Calu3 (cell line): ENCODE measurements around the gene RAB11FIP4. TPM values are rescaled to one million over a fixed set of nuclear protein-coding genes. Genes with fewer than 3 reads are reported as not detected.

ENCODE experiments used
- BruUV-seq: library from RNA; stranded (reverse); fragments of 400-500 nt; replicated peaks from 2 replicates; lab custom pipeline; 2021; lab: Mats Ljungman, UMichigan
- CTCF ChIA-PET: fragments of 300-600 bp; sonication (Branson Sonifier 250); formaldehyde crosslinking; loops from one replicate; lab custom pipeline; 2022; ENCODE audit warnings: antibody characterized with exemption; lab: Charles Lee
- DNase-seq: peaks from one replicate; pipeline ENCODE4 v3.0.0; 2022
- H3K27ac Mint-ChIP-seq: one replicate; pipeline ENCODE4 v1.8.0; 2022; ENCODE audit warnings: mixed read lengths; ENCODE audit not compliant: unreplicated experiment
- H3K27me3 Mint-ChIP-seq: one replicate; pipeline ENCODE4 v1.8.0; 2022; ENCODE audit warnings: mixed read lengths; ENCODE audit not compliant: unreplicated experiment
- H3K36me3 Mint-ChIP-seq: one replicate; pipeline ENCODE4 v1.8.0; 2022; ENCODE audit warnings: mild to moderate bottlenecking, moderate library complexity, mixed read lengths; ENCODE audit not compliant: insufficient read depth, unreplicated experiment
- H3K4me1 Mint-ChIP-seq: one replicate; pipeline ENCODE4 v1.8.0; 2022; ENCODE audit warnings: mild to moderate bottlenecking, low read depth, mixed read lengths; ENCODE audit not compliant: unreplicated experiment
- H3K4me3 Mint-ChIP-seq: one replicate; pipeline ENCODE4 v1.8.0; 2022; ENCODE audit warnings: mild to moderate bottlenecking, low read depth, moderate library complexity, mixed read lengths; ENCODE audit not compliant: unreplicated experiment
- H3K9me3 Mint-ChIP-seq: one replicate; pipeline ENCODE4 v1.8.0; 2022; ENCODE audit warnings: low read depth, mixed read lengths; ENCODE audit not compliant: unreplicated experiment
- intact Hi-C: fragments of 100-400 bp; cut with micrococcal nuclease; formaldehyde crosslinking; loops from one replicate; pipeline ENCODE4 v1.10.0; 2022; ENCODE audit not compliant: unreplicated experiment
- total RNA-seq: library from RNA; stranded (reverse); gene quantifications from 2 replicates; pipeline ENCODE4 v1.2.3, GENCODE V29; 2022
- TF ChIP-seq, protein P1 (sequence below): fragments of 200-600 bp; IDR thresholded peaks from one replicate; pipeline ENCODE4 v1.8.0; 2022; ENCODE audit warnings: antibody characterized with exemption; ENCODE audit not compliant: unreplicated experiment

The RAB11FIP4 gene
- total RNA-seq, 1 experiment from 2014 or later = 27.9 TPM

DNA sequence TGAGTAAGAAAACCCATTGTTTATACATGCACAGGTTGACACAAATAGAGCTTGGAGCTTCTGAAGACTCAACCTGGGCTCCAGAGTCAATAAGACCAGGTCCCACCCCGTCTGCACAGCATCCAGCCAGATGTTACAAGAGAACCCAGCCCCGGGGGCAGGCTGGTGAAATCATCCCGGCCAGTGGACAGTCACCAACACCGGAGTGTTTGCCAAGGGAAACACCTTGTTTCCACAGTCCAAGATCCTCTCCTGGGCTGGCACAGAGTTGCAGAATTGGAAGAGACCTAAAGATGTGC, 90.3 kb downstream of the RAB11FIP4 start:
- H3K27me3 Mint-ChIP-seq = peaks cover 13% of the 10 kb centered on the region
- CTCF ChIA-PET = no interaction called here
- H3K9me3 Mint-ChIP-seq = no peaks in the 10 kb centered on the region
- BruUV-seq = no TSS peak
- no peak overlapping the region for H3K27ac Mint-ChIP-seq
- DNase-seq = no peak
- TF ChIP-seq, protein P1, sequence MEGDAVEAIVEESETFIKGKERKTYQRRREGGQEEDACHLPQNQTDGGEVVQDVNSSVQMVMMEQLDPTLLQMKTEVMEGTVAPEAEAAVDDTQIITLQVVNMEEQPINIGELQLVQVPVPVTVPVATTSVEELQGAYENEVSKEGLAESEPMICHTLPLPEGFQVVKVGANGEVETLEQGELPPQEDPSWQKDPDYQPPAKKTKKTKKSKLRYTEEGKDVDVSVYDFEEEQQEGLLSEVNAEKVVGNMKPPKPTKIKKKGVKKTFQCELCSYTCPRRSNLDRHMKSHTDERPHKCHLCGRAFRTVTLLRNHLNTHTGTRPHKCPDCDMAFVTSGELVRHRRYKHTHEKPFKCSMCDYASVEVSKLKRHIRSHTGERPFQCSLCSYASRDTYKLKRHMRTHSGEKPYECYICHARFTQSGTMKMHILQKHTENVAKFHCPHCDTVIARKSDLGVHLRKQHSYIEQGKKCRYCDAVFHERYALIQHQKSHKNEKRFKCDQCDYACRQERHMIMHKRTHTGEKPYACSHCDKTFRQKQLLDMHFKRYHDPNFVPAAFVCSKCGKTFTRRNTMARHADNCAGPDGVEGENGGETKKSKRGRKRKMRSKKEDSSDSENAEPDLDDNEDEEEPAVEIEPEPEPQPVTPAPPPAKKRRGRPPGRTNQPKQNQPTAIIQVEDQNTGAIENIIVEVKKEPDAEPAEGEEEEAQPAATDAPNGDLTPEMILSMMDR = no peak
- H3K4me1 Mint-ChIP-seq = peaks cover 3% of the 10 kb centered on the region
- no peak overlapping the region for H3K4me3 Mint-ChIP-seq
- H3K36me3 Mint-ChIP-seq = peaks cover 2% of the 10 kb centered on the region
- intact Hi-C loops = no loop called here

DNA sequence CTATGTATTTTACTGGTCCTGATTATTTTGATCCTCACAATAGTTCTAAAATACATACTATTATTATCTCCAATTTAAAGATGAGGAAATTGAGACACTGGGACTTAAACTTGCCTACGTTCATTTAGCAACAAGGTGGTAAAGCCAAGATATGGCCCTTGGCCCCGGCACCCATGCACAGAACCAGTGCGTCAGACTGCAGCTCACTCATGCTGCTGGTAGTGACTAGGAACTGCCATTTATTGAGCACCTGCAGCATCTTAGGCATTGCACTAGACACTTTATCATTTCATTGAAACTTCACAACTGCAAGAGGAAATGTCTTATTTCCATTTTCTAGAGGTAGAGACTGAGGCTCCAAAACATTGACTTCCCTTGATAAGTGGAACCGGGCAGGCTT, 93.3 kb downstream of the RAB11FIP4 start:
- Mint-ChIP-seq H3K4me1 (peaks cover 18% of the 10 kb centered on the region), H3K36me3 (peaks cover 26% of the 10 kb centered on the region), H3K27me3 (peaks cover 13% of the 10 kb centered on the region), H3K4me3 (no peak overlapping the region), H3K27ac (no peak overlapping the region), H3K9me3 (no peaks in the 10 kb centered on the region)
- TF ChIP-seq, protein P1 = no peak
- CTCF ChIA-PET = interaction anchor here (0.7 kb wide), 2 partner anchors 63 to 1837 kb away, joined by 3 to 6 read pairs; no protein-coding TSS in a partner anchor
- intact Hi-C loops = loop anchor here (5.0 kb wide), 1 partner anchor 38 kb away; no protein-coding TSS in a partner anchor
- BruUV-seq = no TSS peak
- DNase-seq = no peak

DNA sequence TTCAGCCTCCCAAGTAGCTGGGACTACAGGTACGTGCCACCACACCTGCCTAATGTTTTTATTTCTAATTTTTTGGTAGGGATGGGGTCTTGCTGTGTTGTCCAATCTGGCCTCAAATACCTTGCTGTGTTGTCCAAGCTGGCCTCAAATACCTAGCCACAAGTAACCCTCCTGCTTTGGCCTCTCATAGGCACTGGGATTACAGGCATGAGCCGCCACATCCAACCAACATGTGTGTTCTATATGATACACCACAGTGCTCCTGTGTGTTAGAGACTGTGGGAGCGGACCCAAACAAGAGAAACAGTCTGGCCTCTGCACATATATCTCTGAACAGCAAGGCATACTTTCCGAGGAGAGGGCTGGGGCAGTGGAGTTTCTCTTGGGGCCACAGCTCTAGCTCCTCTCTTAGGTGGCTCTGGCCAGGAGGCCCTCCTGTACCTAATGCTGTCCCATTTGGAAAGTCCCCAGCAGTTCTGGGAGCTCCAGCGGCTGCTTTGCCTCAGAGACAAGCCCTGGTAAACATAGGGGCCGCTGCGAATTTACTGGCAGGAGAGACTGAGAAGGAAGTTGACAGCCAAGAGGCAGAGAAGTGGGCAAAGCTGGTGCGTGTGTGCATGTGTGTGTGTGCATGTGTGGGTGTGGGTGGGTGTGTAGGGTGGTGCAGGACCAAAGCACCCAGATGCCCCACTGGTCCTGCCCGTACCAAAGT, 95.0 kb downstream of the RAB11FIP4 start:
- CTCF ChIA-PET = interaction anchor here (0.5 to 1.3 kb wide), 3 partner anchors 21 to 42 kb away, joined by 3 to 6 read pairs (median 3); no protein-coding TSS in a partner anchor
- Mint-ChIP-seq H3K36me3 (peaks cover 26% of the 10 kb centered on the region), H3K27me3 (peaks cover 13% of the 10 kb centered on the region), H3K9me3 (no peaks in the 10 kb centered on the region), H3K27ac (no peak overlapping the region), H3K4me1 (peaks cover 33% of the 10 kb centered on the region), H3K4me3 (peak overlapping the region; percentile 72)
- no TSS peak for BruUV-seq
- intact Hi-C loops = loop anchor here (5.0 kb wide), 1 partner anchor 39 kb away; no protein-coding TSS in a partner anchor
- no peak for DNase-seq
- TF ChIP-seq, protein P1 = no peak

DNA sequence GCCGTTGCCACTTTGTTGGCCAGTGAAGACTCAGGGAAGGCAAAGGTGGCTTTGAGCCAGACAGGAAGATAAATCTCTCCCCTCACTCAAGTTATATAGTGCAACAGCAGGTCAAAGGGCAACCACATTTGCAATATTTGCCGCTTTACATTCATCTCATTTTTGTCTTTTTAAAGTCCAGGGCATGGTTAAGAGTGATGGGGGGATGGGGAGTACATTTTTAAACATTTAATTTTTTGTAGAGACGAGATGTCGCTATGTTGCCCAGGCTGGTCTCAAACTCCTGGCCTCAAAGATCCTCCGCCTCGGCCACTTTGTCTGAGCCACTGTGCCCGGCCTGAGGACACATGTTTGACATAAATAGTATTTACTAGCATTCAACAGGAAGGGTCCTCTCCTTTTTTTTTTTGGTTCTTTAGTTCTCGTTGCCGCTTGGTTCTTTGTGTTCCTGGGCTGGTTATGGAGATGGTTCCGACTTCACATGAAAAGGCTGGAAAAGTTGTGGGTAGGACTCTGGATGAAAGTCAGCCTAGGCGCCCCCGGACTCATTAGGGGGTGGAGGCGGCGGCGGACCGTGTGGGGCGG, 95.7 kb downstream of the RAB11FIP4 start:
- DNase-seq = no peak
- no peaks in the 10 kb centered on the region for H3K9me3 Mint-ChIP-seq
- TF ChIP-seq, protein P1 = no peak
- peaks cover 26% of the 10 kb centered on the region for H3K36me3 Mint-ChIP-seq
- peak overlapping the region; percentile 72 for H3K4me3 Mint-ChIP-seq
- CTCF ChIA-PET = interaction anchor here (0.5 to 1.3 kb wide), 9 partner anchors 13 to 372 kb away, joined by 3 to 6 read pairs (median 3); partner anchors contain the start of gene COPRS
- H3K4me1 Mint-ChIP-seq = peaks cover 33% of the 10 kb centered on the region
- BruUV-seq = TSS peak; percentile 49
- peaks cover 13% of the 10 kb centered on the region for H3K27me3 Mint-ChIP-seq
- intact Hi-C loops = loop anchor here (5.0 kb wide), 1 partner anchor 40 kb away; no protein-coding TSS in a partner anchor
- H3K27ac Mint-ChIP-seq = no peak overlapping the region
